CD14-positive monocyte (primary cell): ENCODE results near the gene ACTA2. TPM values are rescaled to one million over a fixed set of nuclear protein-coding genes. Genes with fewer than 3 reads are reported as not detected.

ENCODE experiments used
- DNase-seq, 3 donors: peaks; one replicate each; pipeline ENCODE4 v3.0.0-alpha.2; 2011 to 2022
- H2AFZ ChIP-seq: 2 replicates; pipeline ENCODE4 v1.6.0; 2012; ENCODE audit warnings: mild to moderate bottlenecking, low read depth, low read length, inconsistent platforms; ENCODE audit not compliant: insufficient read depth, poor library complexity, severe bottlenecking
- H3K27ac ChIP-seq, 2 donors: 1 replicate in 1 of 2; 2 replicates in 1 of 2; pipeline ENCODE4 v1.5.1; 2012 to 2013; ENCODE audit warnings: low read length in 2 of 2, control low read depth in 1 of 2, inconsistent platforms in 1 of 2, low read depth in 1 of 2, mild to moderate bottlenecking in 1 of 2
- H3K27me3 ChIP-seq, 2 donors: one replicate each; pipeline versions ENCODE4 v1.6.0 to v1.6.1; 2011 to 2013; ENCODE audit warnings: low read length in 2 of 2; ENCODE audit not compliant: control insufficient read depth in 2 of 2, insufficient read depth in 2 of 2
- H3K36me3 ChIP-seq, 2 donors: replicated peaks in 1 of 2; 1 replicate in 1 of 2; 2 replicates in 1 of 2; pipeline versions ENCODE4 v1.5.1 to v1.6.1; 2012 to 2013; ENCODE audit warnings: low read length in 2 of 2, control low read depth in 1 of 2, inconsistent platforms in 1 of 2, mild to moderate bottlenecking in 1 of 2; ENCODE audit not compliant: insufficient read depth in 2 of 2, control insufficient read depth in 1 of 2
- H3K4me1 ChIP-seq, 2 donors: 1 replicate in 1 of 2; 2 replicates in 1 of 2; pipeline versions ENCODE4 v1.5.1 to v1.6.1; 2012 to 2013; ENCODE audit warnings: low read length in 2 of 2, control low read depth in 1 of 2, inconsistent platforms in 1 of 2, mild to moderate bottlenecking in 1 of 2, moderate library complexity in 1 of 2; ENCODE audit not compliant: insufficient read depth in 2 of 2, control insufficient read depth in 1 of 2
- H3K4me2 ChIP-seq: replicated peaks from 2 replicates; pipeline ENCODE3; 2012; ENCODE audit warnings: low read length, moderate library complexity, mild to moderate bottlenecking; ENCODE audit not compliant: poor library complexity, severe bottlenecking; ENCODE audit errors: extremely low read depth
- H3K4me3 ChIP-seq, 3 experiments: fragments of 200-600 bp in 1 of 3; sonication (generic) in 1 of 3; replicated peaks in 1 of 3; 1 replicate in 2 of 3; 2 replicates in 1 of 3; pipeline ENCODE4 v1.5.1; 2011 to 2013; ENCODE audit warnings: low read length in 3 of 3, mild to moderate bottlenecking in 3 of 3, control low read depth in 2 of 3, low read depth in 2 of 3, inconsistent platforms in 1 of 3, moderate library complexity in 1 of 3
- H3K79me2 ChIP-seq: 2 replicates; pipeline ENCODE4 v1.6.0; 2012; ENCODE audit warnings: mild to moderate bottlenecking, control low read depth, inconsistent platforms, low read length, moderate library complexity; ENCODE audit not compliant: insufficient read depth
- H3K9ac ChIP-seq: 2 replicates; pipeline ENCODE4 v1.6.0; 2017; ENCODE audit warnings: low read length, mild to moderate bottlenecking; ENCODE audit not compliant: insufficient read depth, poor library complexity, severe bottlenecking
- H3K9me3 ChIP-seq, 2 donors: replicated peaks in 1 of 2; 1 replicate in 1 of 2; 2 replicates in 1 of 2; pipeline versions ENCODE4 v1.5.1 to v1.6.1; 2012 to 2013; ENCODE audit warnings: low read length in 2 of 2, control low read depth in 1 of 2; ENCODE audit not compliant: control insufficient read depth in 1 of 2, insufficient read depth in 1 of 2
- H4K20me1 ChIP-seq: 2 replicates; pipeline ENCODE4 v1.6.0; 2012; ENCODE audit warnings: mild to moderate bottlenecking, low read length, control low read depth, moderate library complexity; ENCODE audit not compliant: insufficient read depth
- H3K27ac Mint-ChIP-seq, 7 donors: one replicate each; pipeline ENCODE4 v1.8.0; 2020; ENCODE audit warnings: mild to moderate bottlenecking in 7 of 7, mixed read lengths in 7 of 7, moderate library complexity in 6 of 7, inconsistent platforms in 2 of 7
- H3K27me3 Mint-ChIP-seq, 3 donors: one replicate each; pipeline ENCODE4 v1.8.0; 2021 to 2022; ENCODE audit warnings: low read depth in 3 of 3, mild to moderate bottlenecking in 3 of 3, mixed read lengths in 3 of 3, moderate library complexity in 3 of 3, inconsistent platforms in 1 of 3
- H3K36me3 Mint-ChIP-seq, 2 donors: one replicate each; pipeline ENCODE4 v1.8.0; 2020; ENCODE audit warnings: mixed read lengths in 2 of 2, inconsistent platforms in 1 of 2, mild to moderate bottlenecking in 1 of 2
- H3K4me1 Mint-ChIP-seq: one replicate; pipeline ENCODE4 v1.8.0; 2020; ENCODE audit warnings: mild to moderate bottlenecking, mixed read lengths
- H3K4me3 Mint-ChIP-seq, 2 donors: one replicate each; pipeline ENCODE4 v1.8.0; 2020; ENCODE audit warnings: mild to moderate bottlenecking in 2 of 2, mixed read lengths in 2 of 2, moderate library complexity in 1 of 2
- H3K9me3 Mint-ChIP-seq, 7 donors: one replicate each; pipeline ENCODE4 v1.8.0; 2020 to 2022; ENCODE audit warnings: mixed read lengths in 7 of 7, mild to moderate bottlenecking in 6 of 7, moderate library complexity in 6 of 7, inconsistent platforms in 2 of 7
- CTCF ChIP-seq: fragments of 200-600 bp; IDR thresholded peaks from one replicate; pipeline ENCODE4 v1.8.0; 2022; ENCODE audit warnings: antibody characterized with exemption, mild to moderate bottlenecking
- WGBS: methylation state at CpG from one replicate; pipeline ENCODE4 v1.1.5; 2013; ENCODE audit warnings: missing lambda C conversion rate; ENCODE audit not compliant: insufficient coverage; 5-methylcytosine and 5-hydroxymethylcytosine counted together
- intact Hi-C, 2 donors: fragments of 100-400 bp; cut with micrococcal nuclease; formaldehyde crosslinking; loops; one replicate each; pipeline versions ENCODE4 v1.15.0 to v1.15.1; 2023
- polyA plus RNA-seq, 3 donors: library from polyadenylated mRNA; depleted of rRNA in 1 of 3; unstranded in 2 of 3; stranded (reverse) in 1 of 3; fragments of 300-500 nt in 2 of 3; fragments of >200 nt in 1 of 3; fragmentation: Illumina TruSeq in 2 of 3; gene quantifications; 1 replicate in 2 of 3; 2 replicates in 1 of 3; pipeline ENCODE4 v1.2.3, GENCODE V29; 2012 to 2021

The ACTA2 gene
- polyA plus RNA-seq, 3 donors = 4.4 to 12.3 (median 6.8) TPM

GRCh38 chr10:88895250-88895649 lies 57.3 kb downstream of the ACTA2 start:
- Histone ChIP-seq H3K4me1 (peaks cover under 1 to 1% of the 10 kb centered on the region in 2 donors), H3K9ac (no peak overlapping the region), H3K27ac (no peak overlapping the region), H3K4me2 (no peak overlapping the region), H3K4me3 (no peak overlapping the region), H3K36me3 (no peaks in the 10 kb centered on the region), H3K9me3 (no peaks in the 10 kb centered on the region), H2AFZ (no peak overlapping the region), H3K27me3 (no peaks in the 10 kb centered on the region), H4K20me1 (no peaks in the 10 kb centered on the region), H3K79me2 (no peaks in the 10 kb centered on the region)
- Mint-ChIP-seq H3K4me1 (peaks cover 13% of the 10 kb centered on the region), H3K4me3 (no peak overlapping the region), H3K36me3 (peaks cover 3 to 6% of the 10 kb centered on the region in 2 donors), H3K27ac (no peak overlapping the region), H3K9me3 (no peaks in the 10 kb centered on the region), H3K27me3 (peaks cover 0 to 2% (median 0%) of the 10 kb centered on the region in 3 donors)
- no peak for DNase-seq
- intact Hi-C loops = no loop called here
- no peak for TF ChIP-seq CTCF
- no CpG with 5 or more reads among the region's 1 CpG for WGBS

- no peak overlapping the region for H2AFZ ChIP-seq
- DNase-seq = no peak
- H3K36me3 ChIP-seq = no peaks in the 10 kb centered on the region
- no peaks in the 10 kb centered on the region for H3K27me3 Mint-ChIP-seq
- no peaks in the 10 kb centered on the region for H3K4me1 ChIP-seq
- no peaks in the 10 kb centered on the region for H4K20me1 ChIP-seq
- no peak overlapping the region for H3K27ac Mint-ChIP-seq
- H3K9ac ChIP-seq = no peak overlapping the region
- no peak overlapping the region for H3K4me2 ChIP-seq
- H3K4me3 ChIP-seq = no peak overlapping the region
- H3K9me3 ChIP-seq = no peaks in the 10 kb centered on the region
- no peak overlapping the region for H3K27ac ChIP-seq
- peaks cover 3 to 6% of the 10 kb centered on the region in 2 donors for H3K36me3 Mint-ChIP-seq
- no peak overlapping the region for H3K4me3 Mint-ChIP-seq
- no peaks in the 10 kb centered on the region for H3K27me3 ChIP-seq
- intact Hi-C loops = no loop called here
- H3K4me1 Mint-ChIP-seq = peaks cover 12% of the 10 kb centered on the region
- H3K79me2 ChIP-seq = no peaks in the 10 kb centered on the region
- H3K9me3 Mint-ChIP-seq = no peaks in the 10 kb centered on the region
- WGBS = 100% methylated on average over 1 of the region's 3 CpGs
- TF ChIP-seq CTCF = no peak
Measured at GRCh38 chr10:88893611-88894010, 59.0 kb downstream of the ACTA2 start.
